Mesothelial cell of epicardium (in vitro differentiated cells): ENCODE data around the gene SLC44A3. TPM values are rescaled to one million over a fixed set of nuclear protein-coding genes. Genes with fewer than 3 reads are reported as not detected.

Source experiments
- DNase-seq, 2 experiments: peaks; one replicate each; pipeline ENCODE4 v3.0.0; 2021; ENCODE audit warnings: low spot score in 2 of 2; ENCODE audit not compliant: unreplicated experiment in 2 of 2
- H3K27ac Mint-ChIP-seq: 2 replicates; pipeline ENCODE4 v1.8.0; 2021; ENCODE audit warnings: mixed read lengths
- H3K27me3 Mint-ChIP-seq: 2 replicates; pipeline ENCODE4 v1.8.0; 2021; ENCODE audit warnings: low read depth, mixed read lengths
- H3K36me3 Mint-ChIP-seq: 2 replicates; pipeline ENCODE4 v1.8.0; 2021; ENCODE audit warnings: mixed read lengths
- H3K4me1 Mint-ChIP-seq: 2 replicates; pipeline ENCODE4 v1.8.0; 2021; ENCODE audit warnings: mixed read lengths
- H3K4me3 Mint-ChIP-seq: 2 replicates; pipeline ENCODE4 v1.8.0; 2021; ENCODE audit warnings: mild to moderate bottlenecking, moderate library complexity, mixed read lengths
- H3K9me3 Mint-ChIP-seq: 2 replicates; pipeline ENCODE4 v1.8.0; 2021; ENCODE audit warnings: mixed read lengths
- total RNA-seq: library from RNA; stranded (reverse); gene quantifications from 3 replicates; pipeline ENCODE4 v1.2.1, GENCODE V29; 2021
- TF ChIP-seq, protein P1 (sequence below): fragments of 200-600 bp; sonication (generic); IDR thresholded peaks from one replicate; pipeline ENCODE4 v1.5.0; 2021; ENCODE audit warnings: antibody characterized with exemption; ENCODE audit not compliant: unreplicated experiment

Gene SLC44A3
- total RNA-seq, 1 donor from 2014 or later = 9.2 TPM

DNA sequence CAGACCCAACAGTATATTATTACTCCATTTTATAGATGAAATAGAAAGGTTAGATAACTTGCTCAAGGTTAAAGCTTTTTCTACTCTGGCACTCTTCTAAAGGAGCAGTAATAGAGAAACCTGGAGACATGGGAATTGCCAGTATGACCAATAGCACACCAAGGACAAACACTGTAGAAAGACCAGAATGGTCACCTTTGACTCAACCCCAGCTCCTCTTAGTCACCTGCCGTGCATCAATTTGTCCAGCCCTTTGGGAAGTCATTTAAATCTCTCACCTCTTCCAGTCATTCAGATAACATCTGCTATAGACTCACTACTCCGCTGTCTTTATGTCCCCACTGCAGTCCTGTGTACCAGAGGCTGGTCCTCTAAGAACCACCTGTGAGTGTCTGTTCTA lies 23.9 kb upstream of the SLC44A3 start:
- TF ChIP-seq, protein P1, sequence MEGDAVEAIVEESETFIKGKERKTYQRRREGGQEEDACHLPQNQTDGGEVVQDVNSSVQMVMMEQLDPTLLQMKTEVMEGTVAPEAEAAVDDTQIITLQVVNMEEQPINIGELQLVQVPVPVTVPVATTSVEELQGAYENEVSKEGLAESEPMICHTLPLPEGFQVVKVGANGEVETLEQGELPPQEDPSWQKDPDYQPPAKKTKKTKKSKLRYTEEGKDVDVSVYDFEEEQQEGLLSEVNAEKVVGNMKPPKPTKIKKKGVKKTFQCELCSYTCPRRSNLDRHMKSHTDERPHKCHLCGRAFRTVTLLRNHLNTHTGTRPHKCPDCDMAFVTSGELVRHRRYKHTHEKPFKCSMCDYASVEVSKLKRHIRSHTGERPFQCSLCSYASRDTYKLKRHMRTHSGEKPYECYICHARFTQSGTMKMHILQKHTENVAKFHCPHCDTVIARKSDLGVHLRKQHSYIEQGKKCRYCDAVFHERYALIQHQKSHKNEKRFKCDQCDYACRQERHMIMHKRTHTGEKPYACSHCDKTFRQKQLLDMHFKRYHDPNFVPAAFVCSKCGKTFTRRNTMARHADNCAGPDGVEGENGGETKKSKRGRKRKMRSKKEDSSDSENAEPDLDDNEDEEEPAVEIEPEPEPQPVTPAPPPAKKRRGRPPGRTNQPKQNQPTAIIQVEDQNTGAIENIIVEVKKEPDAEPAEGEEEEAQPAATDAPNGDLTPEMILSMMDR = no peak
- H3K4me1 Mint-ChIP-seq = peaks cover 41% of the 10 kb centered on the region
- H3K4me3 Mint-ChIP-seq = no peak overlapping the region
- H3K36me3 Mint-ChIP-seq = no peaks in the 10 kb centered on the region
- DNase-seq = no peak
- H3K9me3 Mint-ChIP-seq = no peaks in the 10 kb centered on the region
- no peaks in the 10 kb centered on the region for H3K27me3 Mint-ChIP-seq
- H3K27ac Mint-ChIP-seq = no peak overlapping the region

DNA sequence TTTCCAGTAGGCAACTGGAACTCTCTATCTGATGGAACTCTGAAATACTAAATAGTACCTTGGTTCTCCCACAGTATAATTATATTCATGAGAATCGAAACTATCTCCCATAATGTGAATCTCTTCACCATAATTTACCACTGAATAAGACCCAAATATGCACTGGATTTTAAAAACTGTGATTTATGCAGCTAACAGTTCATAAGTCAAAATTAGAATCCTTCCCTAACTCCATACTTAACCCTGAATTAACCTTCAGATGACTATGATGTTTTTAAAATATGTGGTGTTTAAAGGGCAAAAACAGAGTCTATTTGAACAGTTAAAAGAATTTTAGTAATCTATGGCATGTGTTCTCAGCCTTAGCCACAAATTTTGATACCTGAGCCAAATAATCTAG lies 22.9 kb upstream of the SLC44A3 start:
- peaks cover 44% of the 10 kb centered on the region for H3K4me1 Mint-ChIP-seq
- no peaks in the 10 kb centered on the region for H3K27me3 Mint-ChIP-seq
- no peaks in the 10 kb centered on the region for H3K9me3 Mint-ChIP-seq
- no peak for DNase-seq
- no peaks in the 10 kb centered on the region for H3K36me3 Mint-ChIP-seq
- no peak overlapping the region for H3K4me3 Mint-ChIP-seq
- H3K27ac Mint-ChIP-seq = no peak overlapping the region
- TF ChIP-seq, protein P1 = no peak

DNA sequence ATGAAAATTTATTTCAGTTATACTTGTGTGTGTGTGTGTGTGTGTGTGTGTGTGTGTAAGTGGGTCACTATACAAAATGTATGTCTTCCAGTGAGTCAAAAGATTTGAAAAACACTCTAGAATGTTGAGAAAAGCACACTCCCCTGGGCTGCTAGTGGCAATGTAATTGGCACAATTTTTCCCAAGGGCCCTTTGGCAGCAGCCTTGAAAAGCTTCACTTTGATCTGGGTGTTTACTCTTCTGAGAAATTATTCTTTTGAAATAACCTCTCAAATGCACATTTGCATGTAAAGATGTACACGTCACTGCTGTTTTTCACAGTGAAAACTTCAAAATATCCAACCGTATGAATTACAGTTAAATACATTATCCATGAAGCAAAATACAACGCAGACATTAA lies 22.1 kb upstream of the SLC44A3 start:
- no peaks in the 10 kb centered on the region for H3K9me3 Mint-ChIP-seq
- DNase-seq = no peak
- peak overlapping the region; percentile 59 for H3K27ac Mint-ChIP-seq
- H3K4me3 Mint-ChIP-seq = no peak overlapping the region
- TF ChIP-seq, protein P1 = no peak
- no peaks in the 10 kb centered on the region for H3K36me3 Mint-ChIP-seq
- H3K27me3 Mint-ChIP-seq = no peaks in the 10 kb centered on the region
- peaks cover 40% of the 10 kb centered on the region for H3K4me1 Mint-ChIP-seq

DNA sequence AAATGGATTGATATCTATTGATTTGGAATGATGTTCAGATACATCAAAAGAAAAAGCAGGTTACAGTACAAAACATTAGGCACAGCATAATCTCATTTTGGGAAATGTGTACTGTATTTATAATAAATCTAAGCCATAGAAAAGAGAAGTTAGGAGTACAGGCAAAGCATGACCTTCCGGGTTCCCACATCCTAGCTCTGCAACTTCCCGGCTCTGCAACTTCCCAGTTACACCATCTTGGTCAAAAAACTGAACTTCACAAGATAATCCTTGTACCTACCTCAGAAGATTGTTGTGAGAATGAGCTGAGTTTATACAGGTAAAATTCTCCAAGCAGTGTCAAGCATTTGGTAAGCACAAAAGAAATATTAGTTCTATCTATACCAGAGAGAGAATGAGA lies 21.7 kb upstream of the SLC44A3 start:
- Mint-ChIP-seq H3K4me1 (peaks cover 37% of the 10 kb centered on the region), H3K4me3 (no peak overlapping the region), H3K27me3 (no peaks in the 10 kb centered on the region), H3K27ac (peak overlapping the region; percentile 35), H3K36me3 (no peaks in the 10 kb centered on the region), H3K9me3 (no peaks in the 10 kb centered on the region)
- TF ChIP-seq, protein P1 = no peak
- no peak for DNase-seq

DNA sequence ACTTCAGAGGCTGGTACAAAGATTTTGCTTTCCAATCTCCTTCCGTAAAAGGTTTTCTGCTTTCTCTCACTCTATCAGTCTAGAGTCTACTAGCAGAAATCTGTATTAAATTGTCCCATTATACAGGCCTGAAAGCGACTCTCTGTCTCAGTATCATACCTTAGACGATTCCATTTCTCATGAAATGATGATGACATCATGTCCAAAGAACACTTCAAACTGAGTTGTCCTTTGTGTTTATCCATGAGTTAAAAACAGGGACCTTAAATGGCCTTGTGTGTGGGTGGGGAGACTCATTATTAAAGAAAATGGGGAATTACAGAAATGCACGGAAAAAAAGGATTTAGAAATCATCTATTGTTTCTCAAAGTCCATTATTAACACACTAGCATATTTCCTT lies 21.0 kb upstream of the SLC44A3 start:
- TF ChIP-seq, protein P1 = no peak
- H3K4me1 Mint-ChIP-seq = peaks cover 43% of the 10 kb centered on the region
- no peak for DNase-seq
- H3K9me3 Mint-ChIP-seq = no peaks in the 10 kb centered on the region
- H3K27me3 Mint-ChIP-seq = no peaks in the 10 kb centered on the region
- peak overlapping the region; percentile 39 for H3K27ac Mint-ChIP-seq
- H3K36me3 Mint-ChIP-seq = no peaks in the 10 kb centered on the region
- no peak overlapping the region for H3K4me3 Mint-ChIP-seq

DNA sequence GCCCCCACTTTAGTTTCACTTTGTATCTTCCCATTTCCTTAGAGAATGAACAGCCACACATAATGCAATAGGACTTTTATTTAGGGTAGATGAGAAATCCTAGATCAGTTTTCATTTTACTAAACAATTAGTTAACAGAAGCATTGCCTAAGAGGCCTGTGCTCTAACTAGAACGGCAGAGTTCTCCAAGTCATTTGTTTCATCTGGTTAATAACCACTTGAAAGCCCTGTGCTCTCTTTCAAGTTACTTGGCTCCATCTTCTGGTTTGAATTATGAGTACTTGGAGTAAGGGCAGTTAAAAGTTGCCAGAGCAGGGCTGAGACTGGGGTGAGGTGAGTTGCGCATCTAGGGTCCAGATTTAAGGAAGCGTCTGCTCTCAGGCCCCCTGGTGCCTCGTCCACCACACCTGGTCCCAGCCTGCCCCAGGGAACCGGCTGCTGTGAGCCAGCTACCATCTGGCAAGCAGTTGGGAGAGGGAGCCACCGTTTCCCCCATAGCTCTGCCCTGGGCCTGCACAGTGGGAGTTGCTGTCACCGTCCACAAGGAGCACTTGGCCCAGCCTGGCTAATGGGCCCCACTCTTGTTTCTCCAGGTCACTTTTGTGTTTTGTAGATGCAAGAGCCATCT lies 18.1 kb upstream of the SLC44A3 start:
- Mint-ChIP-seq H3K27ac (peak overlapping the region; percentile 82), H3K36me3 (no peaks in the 10 kb centered on the region), H3K9me3 (no peaks in the 10 kb centered on the region), H3K4me3 (no peak overlapping the region), H3K4me1 (peaks cover 54% of the 10 kb centered on the region), H3K27me3 (no peaks in the 10 kb centered on the region)
- TF ChIP-seq, protein P1 = no peak
- no peak for DNase-seq
